HG02588 (cell line): ENCODE data around the gene TTR.

Experiments used
- ATAC-seq: cut with Tn5 transposase; IDR thresholded peaks from one replicate; pipeline ENCODE4 v1.9.1; 2021; ENCODE audit warnings: mild to moderate bottlenecking, moderate library complexity; ENCODE audit not compliant: unreplicated experiment

The TTR gene

DNA sequence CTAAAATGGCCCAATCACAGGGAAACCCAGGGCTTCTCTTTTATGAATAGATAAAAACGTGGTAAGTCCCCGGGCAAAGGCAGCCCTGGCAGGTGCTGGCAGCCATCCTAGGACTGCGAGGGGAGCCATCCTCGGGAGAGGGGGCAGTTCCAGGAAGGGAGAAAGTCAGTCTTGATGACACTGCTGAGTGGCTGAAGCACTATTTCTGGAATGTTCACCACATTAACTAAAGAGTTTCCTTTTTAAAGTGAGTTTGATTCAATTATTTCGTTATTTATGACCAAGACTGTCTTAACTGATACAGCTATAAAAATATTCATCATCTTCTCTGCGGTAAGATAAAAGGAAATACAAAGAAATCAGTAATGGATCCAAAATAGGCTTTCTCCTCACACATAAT lies 20.4 kb downstream of the TTR start:
- ATAC-seq, result no peak

DNA sequence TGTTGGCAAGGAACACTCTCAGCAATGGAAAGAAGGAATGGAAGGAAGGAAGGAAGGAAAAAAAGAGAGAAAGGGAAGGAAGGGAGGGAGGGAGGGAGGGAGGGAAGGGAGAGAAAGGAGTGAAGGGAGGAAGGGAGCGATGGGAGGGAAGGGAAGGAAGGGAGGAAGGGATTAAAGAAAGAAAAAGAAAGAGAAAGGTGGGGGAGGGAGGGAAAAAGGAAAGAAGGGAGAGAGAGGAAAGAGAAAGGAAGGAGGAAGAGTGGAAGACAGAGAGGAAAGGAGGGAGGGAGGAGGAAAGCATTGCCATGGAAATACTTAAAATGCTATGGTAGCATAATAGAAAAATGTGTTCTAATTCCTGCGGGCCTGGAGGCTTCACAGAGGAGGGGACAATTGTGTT lies 22.4 kb downstream of the TTR start:
- no peak for ATAC-seq

DNA sequence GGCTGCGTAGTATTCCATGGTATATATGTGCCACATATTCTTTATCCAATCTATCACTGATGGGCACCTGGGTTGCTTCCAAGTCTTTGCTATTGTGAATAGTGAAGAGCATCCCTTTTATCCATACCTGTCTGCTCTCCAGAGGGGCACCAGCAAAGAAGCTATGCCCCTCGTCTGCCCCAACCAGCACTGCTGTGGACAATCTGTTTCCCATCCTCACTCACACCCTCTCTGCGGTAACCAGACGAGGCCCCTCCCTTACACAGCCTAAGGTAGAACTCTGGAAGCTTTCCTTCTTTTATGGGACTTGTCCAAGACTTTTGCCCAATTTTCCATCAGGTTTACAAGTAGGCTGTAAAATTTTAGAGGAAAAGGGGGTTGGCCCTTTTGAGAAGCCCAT lies 24.9 kb downstream of the TTR start:
- ATAC-seq, result no peak

DNA sequence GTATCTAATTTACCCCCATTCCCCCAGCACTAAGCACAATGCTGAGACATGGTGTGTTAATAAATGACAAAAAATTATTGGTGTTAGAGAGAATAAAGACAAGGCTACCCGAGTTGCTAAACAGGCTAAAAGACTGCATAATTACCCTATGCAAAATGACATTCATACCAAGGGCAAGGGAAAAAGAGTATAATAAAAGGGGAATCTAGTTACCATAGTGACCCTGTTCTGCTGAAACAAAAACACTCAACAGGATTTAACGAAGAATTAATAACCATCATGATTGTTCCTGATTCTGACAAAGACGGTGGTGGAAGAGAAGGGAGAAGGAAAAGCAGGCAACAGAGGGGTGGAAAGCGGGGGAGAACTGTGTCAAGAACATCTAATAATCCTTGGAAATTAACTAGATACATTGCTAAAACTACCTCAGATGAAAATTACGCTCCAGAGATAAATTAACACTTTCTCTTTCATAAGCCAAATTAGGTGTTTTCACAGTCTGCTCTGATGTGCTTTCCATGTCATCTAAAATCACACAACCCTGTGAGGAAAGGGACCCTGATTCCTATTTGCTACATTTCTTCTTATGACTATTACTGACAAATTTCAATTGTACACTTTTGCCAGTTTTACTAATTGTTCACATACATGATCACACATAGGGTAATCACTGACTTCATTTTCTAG lies 25.5 kb downstream of the TTR start:
- no peak for ATAC-seq

DNA sequence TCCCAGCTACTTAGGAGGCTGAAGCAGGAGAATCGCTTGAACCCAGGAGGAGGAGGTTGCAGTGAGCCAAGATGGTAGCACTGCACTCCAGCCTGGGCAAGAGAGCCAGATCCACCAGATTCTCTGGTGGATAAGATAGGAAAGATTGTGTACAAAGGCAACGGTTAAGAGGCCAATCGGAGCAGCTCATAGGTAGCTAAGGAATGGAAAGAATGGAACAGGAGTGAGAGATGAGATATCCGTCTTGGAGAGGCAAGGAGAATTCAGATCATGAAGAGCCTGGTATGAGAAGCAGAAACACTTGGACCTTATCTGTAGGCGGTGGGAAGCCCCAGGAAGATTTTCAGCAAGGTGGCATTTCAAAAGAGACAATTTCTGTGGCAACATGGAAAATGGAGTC lies 27.1 kb downstream of the TTR start:
- no peak for ATAC-seq

DNA sequence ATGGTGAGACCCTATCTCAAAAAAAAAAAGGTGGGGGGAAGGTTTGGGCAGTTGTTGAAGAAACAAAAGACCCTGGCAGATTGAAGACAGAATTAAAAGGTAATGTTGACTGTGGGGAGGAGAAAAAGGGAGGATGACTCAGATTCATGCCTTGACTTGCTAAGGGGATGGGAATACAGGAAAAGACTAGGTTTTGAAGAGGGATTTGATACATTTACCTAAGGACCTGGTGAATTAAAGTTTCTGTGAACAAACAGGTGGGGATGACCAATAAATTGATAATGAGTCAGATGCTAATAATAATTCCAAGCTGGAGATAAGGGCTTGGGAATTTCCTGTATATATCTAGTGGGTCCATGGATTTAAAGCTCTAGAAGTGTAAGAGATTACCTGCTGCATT lies 27.6 kb downstream of the TTR start:
- no peak for ATAC-seq

DNA sequence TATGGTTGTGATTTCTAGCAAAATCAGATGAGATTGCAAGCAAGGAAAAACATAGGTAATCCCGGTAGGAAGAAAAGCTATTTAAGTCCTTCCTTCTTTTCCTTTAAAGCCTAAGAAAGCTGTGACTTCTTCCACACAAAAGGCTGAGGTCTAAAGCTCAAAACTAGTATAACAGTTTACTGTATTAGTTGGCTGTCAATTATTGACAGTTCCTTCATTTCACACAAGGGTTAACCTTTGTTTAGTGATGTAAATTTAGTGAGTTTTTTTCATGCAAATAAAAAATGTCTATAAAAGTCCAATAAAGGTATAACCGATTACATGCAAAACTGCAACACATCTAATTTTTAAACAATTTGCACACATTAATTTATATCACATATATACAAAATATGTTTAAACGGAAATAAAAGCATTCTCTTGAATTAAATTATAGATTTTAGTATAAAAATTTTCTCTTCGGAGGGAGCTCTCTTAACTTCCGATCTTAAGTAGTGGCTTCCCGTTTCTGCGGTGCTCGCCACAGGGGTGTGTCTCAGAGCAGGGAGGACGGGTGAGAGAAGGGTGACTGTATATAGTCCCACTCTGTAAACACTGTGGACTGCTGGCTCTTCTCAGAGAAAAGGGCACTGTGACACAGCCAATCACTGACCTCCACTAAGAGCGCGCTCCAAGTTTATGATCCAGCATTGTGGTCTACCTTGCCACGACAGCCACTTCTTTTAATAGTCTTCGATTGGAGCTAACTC lies 33.4 kb downstream of the TTR start:
- ATAC-seq, result no peak

DNA sequence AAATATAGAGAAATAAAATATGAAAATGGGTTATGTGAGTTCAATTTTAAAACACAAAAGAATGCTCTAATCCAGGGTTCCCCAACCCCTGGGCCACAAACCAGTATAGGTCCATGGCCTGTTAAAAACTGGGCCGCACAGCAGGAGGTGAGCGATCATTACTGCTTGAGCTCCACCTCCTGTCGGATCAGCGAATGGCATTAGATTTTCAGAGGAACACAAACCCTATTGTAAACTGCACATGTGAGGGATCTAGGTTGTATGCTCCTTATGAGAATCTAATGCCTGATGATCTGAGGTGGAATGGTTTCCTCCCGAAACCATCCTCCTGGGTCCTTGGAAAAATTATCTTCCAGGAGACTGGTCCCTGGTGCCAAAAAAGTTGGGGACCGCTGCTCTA lies 34.7 kb downstream of the TTR start:
- ATAC-seq, result no peak

DNA sequence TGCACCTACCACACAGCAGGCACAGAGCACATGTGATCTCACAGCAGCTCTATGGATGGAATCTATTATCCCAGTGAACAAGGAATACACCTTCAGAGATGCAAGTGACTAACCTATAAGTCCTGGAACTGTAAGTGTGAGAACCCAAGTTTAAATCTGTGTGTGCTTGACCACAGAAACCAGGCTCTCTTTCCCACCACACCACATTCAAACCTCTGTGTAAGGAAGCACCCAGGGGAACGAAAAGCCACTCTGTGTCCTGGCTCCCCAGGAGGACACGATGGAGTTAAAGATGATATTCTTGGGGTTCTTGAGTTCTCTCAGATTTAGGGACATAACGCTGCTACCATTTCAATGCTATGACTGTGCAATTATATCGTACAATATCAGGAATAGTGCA lies 38.9 kb downstream of the TTR start:
- ATAC-seq, result no peak

DNA sequence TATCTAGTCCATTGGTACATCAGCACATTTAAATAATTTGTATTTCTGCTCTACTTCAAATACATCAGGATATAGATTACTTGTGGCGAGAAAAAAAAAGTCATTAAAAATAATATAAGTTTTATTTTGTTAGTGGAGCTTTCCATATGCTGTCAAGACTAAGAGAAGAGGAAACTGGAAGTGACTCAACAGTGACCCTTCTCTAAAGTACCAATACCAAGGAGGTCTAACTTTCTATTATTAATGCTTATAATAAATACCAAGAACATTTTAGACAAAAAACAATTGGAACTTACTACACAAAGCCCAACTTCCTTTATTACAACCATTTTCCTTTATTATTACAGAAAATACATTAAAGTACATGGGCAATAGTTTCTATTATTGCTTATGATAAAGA lies 39.8 kb downstream of the TTR start:
- no peak for ATAC-seq

DNA sequence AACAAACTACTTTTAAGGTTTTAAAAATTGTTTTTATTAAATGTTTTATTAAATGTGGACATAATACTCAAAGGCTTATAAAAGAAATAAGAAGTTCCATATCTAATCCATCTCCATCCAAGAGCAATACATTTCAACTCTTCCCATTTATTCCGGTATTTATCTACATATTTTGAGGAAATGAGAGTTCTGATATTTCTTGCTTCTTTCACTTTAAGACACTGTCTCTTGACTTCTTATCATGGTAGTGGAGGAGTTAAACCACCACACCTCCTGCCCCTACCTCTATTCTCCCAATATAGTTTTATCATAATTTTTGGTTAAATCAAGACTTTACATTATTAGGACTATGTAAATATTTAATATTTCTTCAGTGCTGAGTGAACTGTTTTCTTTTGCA lies 40.7 kb downstream of the TTR start:
- ATAC-seq, result no peak

DNA sequence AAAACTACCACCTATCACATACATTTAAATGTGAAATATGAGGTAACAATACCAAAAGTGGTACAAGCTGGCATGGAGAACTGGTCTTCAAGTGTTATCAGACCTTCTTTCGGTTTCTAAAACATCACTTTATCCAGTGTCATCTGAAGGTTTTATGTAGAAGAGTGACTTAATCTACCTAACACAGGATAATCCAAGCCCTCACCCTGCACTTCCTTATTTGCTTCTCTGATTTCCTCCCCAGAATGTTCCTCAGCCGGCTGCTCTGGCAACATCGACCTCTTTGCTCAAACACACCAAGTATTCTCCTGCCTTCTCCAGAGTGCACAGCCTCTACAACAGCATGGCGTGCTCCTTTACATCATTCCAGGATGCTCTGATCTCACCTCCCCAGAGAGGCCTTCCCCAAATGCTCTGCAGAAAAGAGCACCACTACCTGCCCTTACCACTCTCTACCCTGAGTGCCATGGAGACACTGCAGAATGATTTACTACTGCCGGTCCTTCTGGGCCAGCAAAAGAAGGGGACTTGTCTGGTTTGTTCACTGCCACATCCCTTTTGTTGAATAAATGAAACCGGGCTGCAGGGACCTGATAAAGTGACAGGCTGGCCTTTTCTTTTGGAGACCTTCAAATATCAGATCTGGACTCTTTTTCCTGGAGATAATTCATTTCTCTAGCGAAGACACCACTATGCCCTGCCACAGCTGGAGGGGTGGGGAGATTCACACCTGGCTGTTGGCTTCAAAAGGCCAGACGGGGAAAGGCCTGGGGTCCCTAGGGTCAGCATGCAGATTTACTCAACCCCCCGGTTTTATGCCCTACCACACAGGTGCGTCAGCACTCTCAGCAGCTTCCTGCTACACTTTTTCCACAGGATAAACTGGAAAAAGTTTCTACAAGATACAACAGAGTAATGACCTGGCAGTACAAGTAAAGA lies 42.0 kb downstream of the TTR start:
- peak; percentile 7 for ATAC-seq

DNA sequence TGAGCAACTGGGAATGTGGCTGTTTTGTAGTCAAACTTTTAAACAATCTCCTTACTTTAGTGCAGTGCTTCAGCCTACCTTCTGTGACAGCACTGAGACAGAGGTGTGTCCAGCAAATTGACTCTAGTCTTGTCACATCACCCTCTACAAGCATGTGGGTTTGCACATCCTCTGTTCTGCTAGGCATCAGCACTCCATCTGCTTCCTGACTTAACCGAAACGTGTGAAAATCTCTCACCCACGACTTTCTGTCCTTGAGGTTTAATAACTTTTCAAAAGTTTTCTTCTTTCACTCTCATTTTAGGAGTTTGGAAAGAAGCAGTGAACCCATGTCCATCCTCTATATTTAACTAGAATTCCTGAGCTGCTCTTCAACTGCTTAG lies 42.6 kb downstream of the TTR start:
- peak; percentile 97 for ATAC-seq

DNA sequence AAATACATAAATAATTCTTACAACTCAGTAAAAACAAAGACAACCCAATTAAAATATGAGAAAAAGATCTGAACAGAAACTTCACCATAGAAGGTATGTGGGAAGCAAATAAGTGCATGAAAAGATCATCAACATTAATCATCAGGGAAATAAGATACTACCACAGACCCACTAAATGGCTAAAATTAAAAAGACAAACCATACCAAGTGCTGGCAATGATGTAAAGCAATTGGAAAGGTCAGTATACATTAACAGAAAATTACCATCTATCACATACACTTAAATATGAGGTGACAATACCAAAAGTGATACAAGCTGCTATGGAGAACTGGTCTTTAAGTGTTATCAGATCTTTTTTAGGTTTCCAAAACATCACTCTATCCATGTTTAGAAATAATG lies 44.7 kb downstream of the TTR start:
- ATAC-seq, result no peak

DNA sequence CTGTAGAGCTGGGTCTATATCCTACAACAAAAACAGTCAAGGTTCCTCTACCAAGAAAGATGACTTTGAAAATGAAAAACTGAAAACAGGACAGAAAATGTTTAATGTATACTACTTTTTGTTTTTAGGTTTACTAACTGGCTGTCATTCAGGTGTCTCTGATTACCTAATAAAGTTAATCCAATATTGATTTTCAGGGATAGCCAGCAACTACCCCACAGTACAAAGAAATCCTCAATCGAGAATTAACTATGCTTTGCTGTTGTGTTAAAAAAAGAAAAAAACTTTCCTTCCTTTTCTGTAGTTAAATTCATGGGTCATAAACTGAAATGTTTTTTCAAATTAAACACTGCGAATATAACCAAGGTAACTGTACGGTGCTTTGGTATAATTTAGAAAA lies 45.8 kb downstream of the TTR start:
- no peak for ATAC-seq

DNA sequence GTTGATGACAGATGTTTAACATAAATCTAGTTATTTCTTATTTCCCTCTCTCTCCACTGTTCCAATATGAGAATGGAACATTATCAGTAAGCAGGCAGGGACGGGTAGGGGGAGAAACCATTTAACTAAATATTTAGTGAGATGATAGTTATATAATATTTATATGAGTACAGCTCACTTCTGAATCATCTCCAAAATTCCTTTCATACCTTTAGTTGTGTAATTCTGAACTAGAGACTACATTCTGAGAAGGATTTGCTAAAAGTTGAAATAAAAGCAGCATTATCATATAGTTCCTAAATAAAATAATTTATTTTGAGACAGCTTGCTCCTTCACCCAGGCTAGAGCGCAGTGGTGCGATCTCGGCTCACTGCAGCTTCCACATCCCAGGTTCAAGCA lies 51.3 kb downstream of the TTR start:
- no peak for ATAC-seq

DNA sequence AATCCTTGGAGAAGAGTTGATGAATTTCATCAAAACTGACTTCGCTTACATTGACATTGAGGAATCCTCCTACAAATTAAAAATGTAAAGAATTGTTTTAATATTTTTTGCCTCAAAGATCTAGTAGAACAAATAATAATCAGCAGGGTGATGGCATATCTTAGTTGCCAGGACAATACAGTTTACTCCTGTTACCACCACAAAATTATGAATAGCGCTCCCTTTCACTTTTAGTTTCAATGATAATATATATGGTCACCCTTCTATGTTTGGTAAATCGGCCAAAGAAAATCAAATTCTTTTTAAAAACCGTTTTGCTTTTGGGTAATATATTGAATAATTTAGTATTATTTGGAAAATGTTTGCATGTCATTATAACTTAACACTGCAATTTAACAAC lies 53.7 kb downstream of the TTR start:
- no peak for ATAC-seq

DNA sequence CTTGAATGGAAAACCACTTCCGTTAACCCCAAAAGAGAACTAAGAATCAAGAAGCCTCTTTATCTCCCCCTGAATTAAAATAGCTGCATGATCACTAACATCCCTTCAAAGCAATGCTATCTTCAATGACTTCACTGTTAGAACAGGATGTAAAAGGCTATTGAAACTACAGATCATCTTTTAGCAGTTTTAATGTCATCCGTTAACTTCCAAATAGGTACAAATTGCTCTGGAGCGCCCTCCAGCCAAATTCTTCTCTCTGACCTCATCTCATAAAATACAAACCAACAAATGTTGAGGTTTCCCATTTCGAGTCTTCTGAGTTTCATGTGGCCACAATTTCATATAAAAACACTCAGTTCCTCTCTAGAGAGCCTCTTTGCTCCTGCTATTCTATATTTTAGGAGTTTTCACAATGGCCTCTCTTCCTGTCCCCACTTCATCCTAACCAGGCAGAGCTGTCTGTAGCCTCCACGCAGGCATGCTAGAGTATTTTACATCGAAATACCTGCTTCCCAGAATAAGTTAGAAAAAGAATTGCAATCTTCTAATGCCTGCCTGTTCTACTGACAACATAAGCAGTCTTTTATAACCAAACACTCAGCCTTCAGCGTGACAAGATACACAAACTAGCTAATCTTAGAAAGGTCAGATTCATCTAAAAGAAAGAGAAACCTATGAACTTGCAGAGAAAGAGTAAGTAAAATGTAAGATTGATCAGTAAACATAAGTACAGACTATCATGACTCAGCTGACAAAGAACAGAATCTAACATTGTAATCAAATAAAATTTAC lies 54.9 kb downstream of the TTR start:
- no peak for ATAC-seq

DNA sequence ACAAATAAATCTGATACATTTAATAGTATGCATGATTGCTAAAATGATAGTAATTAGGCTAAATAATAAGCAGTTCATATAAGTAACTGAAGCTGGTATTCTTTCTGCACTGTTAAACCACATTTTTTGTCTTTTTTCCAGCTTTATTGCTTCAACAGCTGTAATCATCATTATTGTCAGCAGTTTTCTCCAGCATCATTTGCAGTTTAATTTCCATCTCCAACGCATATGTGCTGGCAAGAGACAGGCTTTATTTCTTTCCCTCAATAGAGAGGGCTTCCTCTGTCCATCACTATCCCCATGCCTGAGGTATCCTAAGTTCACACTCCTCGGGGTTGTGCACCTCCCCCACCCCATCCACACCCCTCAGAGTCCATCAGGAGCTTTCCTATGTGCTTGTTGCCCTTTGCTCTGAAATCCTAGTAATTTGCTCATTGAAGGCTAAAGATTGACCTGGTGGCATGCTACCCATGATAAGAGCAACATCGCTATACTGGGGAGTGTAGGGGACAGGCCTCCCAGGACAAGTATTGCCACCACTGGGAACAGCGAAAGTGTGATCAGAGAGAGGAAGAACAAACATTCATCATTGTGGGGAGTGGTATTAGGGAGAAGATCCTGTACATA lies 55.6 kb downstream of the TTR start:
- ATAC-seq, result no peak
